Peyer's patch (tissue), 4 donors: ENCODE results near the gene DHX29.

Experiments
- CTCF ChIP-seq, 6 experiments: fragments of 450-650 bp in 4 of 6; fragments of 200-600 bp in 2 of 6; sonication (generic) in 1 of 6; IDR thresholded peaks; one replicate each; pipeline ENCODE4 v1.5.1; 2017 to 2019; ENCODE audit warnings: antibody characterized with exemption in 6 of 6, mild to moderate bottlenecking in 3 of 6, moderate library complexity in 1 of 6
- POLR2A ChIP-seq, 2 donors: fragments of 450-650 bp; IDR thresholded peaks; one replicate each; pipeline ENCODE4 v1.5.1; 2017; ENCODE audit warnings: antibody characterized with exemption in 2 of 2, mild to moderate bottlenecking in 2 of 2, moderate library complexity in 2 of 2

DNA sequence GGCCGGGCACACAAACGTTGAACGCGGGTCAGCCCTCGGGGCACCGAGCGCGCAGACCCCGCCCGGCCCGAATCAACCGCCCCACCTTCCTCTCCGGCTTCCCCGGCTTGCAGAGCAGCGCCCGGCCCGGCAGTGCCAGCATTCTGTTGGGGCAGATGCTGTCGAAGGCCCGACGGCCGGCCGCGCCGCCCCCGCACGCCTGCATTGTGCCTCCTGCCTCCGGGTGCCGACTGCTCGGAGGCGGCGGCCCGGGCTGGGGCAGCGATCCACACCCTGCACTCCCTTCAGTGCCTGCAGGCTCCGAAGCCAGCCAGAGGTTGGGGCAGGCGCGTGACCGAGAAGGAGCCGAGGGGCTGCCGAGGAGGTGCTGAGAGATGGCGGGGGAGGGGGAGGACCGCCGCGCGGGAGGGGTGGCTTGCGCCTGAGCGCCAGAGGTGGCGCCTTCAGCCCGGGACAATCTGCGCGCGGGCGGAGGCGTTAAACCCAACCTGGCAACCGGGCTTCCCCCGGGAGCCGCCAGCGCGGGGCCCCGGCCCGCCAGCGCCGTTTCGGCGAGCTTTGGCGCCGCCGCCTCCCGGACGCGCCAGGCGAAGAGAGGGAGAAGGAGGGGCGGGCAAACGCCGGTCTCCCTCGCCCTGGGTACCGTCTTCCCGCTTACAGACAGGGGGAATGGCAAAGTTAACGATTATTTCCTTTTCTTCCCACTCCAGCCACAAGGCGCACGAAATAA, 80.4 kb downstream of the DHX29 start, which contains the start of gene MCIDAS:
- peak in 2 of 6 experiments; percentile 7 to 26 for TF ChIP-seq CTCF (IDR thresholded peaks at IDR 0.05)
- no peak for TF ChIP-seq POLR2A (IDR thresholded peaks at IDR 0.05)
